ENCODE measurements around the gene CAPSL.

The CAPSL gene

GRCh38 chr5:35974570-35974969, 36.1 kb upstream of the CAPSL start:
- Histone ChIP-seq H3K4me1 (ENCODE audit: low read length) (no peaks in the 10 kb centered on the region), H3K27ac (ENCODE audit: low read length) (no peak overlapping the region), H2AFZ (ENCODE audit: low read length) (no peak overlapping the region), H3K9me3 (replicated peaks; ENCODE audit: insufficient read depth, low read length) (no peaks in the 10 kb centered on the region), H3K9me2 (replicated peaks; ENCODE audit: insufficient read depth, low read length) (no peaks in the 10 kb centered on the region), H3K27me3 (replicated peaks; ENCODE audit: insufficient read depth, low read length) (no peaks in the 10 kb centered on the region), H3K9ac (ENCODE audit: low read length) (no peak overlapping the region), H3F3A (ENCODE audit: insufficient read depth, low read length) (no peaks in the 10 kb centered on the region), H4K20me1 (ENCODE audit: insufficient read depth, low read length) (no peaks in the 10 kb centered on the region), H3K4me3 (ENCODE audit: low read length) (no peak overlapping the region), H3K79me2 (ENCODE audit: low read length) (no peaks in the 10 kb centered on the region), H3K36me3 (replicated peaks; ENCODE audit: insufficient read depth, low read length) (no peaks in the 10 kb centered on the region), H3K4me2 (ENCODE audit: low read depth, low read length) (no peak overlapping the region)
- no peak for DNase-seq
- TF ChIP-seq, protein P1, sequence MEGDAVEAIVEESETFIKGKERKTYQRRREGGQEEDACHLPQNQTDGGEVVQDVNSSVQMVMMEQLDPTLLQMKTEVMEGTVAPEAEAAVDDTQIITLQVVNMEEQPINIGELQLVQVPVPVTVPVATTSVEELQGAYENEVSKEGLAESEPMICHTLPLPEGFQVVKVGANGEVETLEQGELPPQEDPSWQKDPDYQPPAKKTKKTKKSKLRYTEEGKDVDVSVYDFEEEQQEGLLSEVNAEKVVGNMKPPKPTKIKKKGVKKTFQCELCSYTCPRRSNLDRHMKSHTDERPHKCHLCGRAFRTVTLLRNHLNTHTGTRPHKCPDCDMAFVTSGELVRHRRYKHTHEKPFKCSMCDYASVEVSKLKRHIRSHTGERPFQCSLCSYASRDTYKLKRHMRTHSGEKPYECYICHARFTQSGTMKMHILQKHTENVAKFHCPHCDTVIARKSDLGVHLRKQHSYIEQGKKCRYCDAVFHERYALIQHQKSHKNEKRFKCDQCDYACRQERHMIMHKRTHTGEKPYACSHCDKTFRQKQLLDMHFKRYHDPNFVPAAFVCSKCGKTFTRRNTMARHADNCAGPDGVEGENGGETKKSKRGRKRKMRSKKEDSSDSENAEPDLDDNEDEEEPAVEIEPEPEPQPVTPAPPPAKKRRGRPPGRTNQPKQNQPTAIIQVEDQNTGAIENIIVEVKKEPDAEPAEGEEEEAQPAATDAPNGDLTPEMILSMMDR (IDR thresholded peaks at IDR 0.05; ENCODE audit: low read length): no peak
- TF ChIP-seq EZH2 (optimal IDR thresholded peaks at IDR 0.05; ENCODE audit: low read depth, low read length) (no peak), EZH2phosphoT487 (IDR thresholded peaks at IDR 0.05; ENCODE audit: low read length) (no peak)

GRCh38 chr5:35971878-35972210, 33.4 kb upstream of the CAPSL start:
- H3K4me2 ChIP-seq (ENCODE audit: low read depth, low read length): no peak overlapping the region
- H3K36me3 ChIP-seq (replicated peaks; ENCODE audit: insufficient read depth, low read length): no peaks in the 10 kb centered on the region
- no peak overlapping the region for H3K9ac ChIP-seq (ENCODE audit: low read length)
- H3F3A ChIP-seq (ENCODE audit: insufficient read depth, low read length): no peaks in the 10 kb centered on the region
- no peaks in the 10 kb centered on the region for H4K20me1 ChIP-seq (ENCODE audit: insufficient read depth, low read length)
- no peaks in the 10 kb centered on the region for H3K9me2 ChIP-seq (replicated peaks; ENCODE audit: insufficient read depth, low read length)
- no peaks in the 10 kb centered on the region for H3K27me3 ChIP-seq (replicated peaks; ENCODE audit: insufficient read depth, low read length)
- no peak overlapping the region for H2AFZ ChIP-seq (ENCODE audit: low read length)
- H3K4me3 ChIP-seq (ENCODE audit: low read length): no peak overlapping the region
- no peaks in the 10 kb centered on the region for H3K9me3 ChIP-seq (replicated peaks; ENCODE audit: insufficient read depth, low read length)
- H3K79me2 ChIP-seq (ENCODE audit: low read length): no peaks in the 10 kb centered on the region
- H3K27ac ChIP-seq (ENCODE audit: low read length): no peak overlapping the region
- TF ChIP-seq EZH2 (optimal IDR thresholded peaks at IDR 0.05; ENCODE audit: low read depth, low read length) (no peak), EZH2phosphoT487 (IDR thresholded peaks at IDR 0.05; ENCODE audit: low read length) (no peak)
- TF ChIP-seq, protein P1 (IDR thresholded peaks at IDR 0.05; ENCODE audit: low read length): no peak
- no peaks in the 10 kb centered on the region for H3K4me1 ChIP-seq (ENCODE audit: low read length)
- DNase-seq: no peak

- H3K36me3 ChIP-seq (replicated peaks; ENCODE audit: insufficient read depth, low read length): no peaks in the 10 kb centered on the region
- no peak overlapping the region for H3K4me3 ChIP-seq (ENCODE audit: low read length)
- no peaks in the 10 kb centered on the region for H4K20me1 ChIP-seq (ENCODE audit: insufficient read depth, low read length)
These were observed 32.9 kb upstream of the CAPSL start for GRCh38 chr5:35971186-35971877.

More at GRCh38 chr5:35971186-35971877, 32.9 kb upstream of the CAPSL start:
- H3K79me2 ChIP-seq (ENCODE audit: low read length): no peaks in the 10 kb centered on the region
- H3K9me3 ChIP-seq (replicated peaks; ENCODE audit: insufficient read depth, low read length): no peaks in the 10 kb centered on the region
- H3F3A ChIP-seq (ENCODE audit: insufficient read depth, low read length): no peaks in the 10 kb centered on the region
- H3K9ac ChIP-seq (ENCODE audit: low read length): no peak overlapping the region
- TF ChIP-seq EZH2phosphoT487 (IDR thresholded peaks at IDR 0.05; ENCODE audit: low read length): no peak
- TF ChIP-seq, protein P1 (IDR thresholded peaks at IDR 0.05; ENCODE audit: low read length): no peak
- no peak for TF ChIP-seq EZH2 (optimal IDR thresholded peaks at IDR 0.05; ENCODE audit: low read depth, low read length)
- no peak overlapping the region for H3K27ac ChIP-seq (ENCODE audit: low read length)
- H3K4me1 ChIP-seq (ENCODE audit: low read length): no peaks in the 10 kb centered on the region
- no peak overlapping the region for H2AFZ ChIP-seq (ENCODE audit: low read length)
- no peaks in the 10 kb centered on the region for H3K9me2 ChIP-seq (replicated peaks; ENCODE audit: insufficient read depth, low read length)
- H3K4me2 ChIP-seq (ENCODE audit: low read depth, low read length): no peak overlapping the region
- DNase-seq: no peak
- no peaks in the 10 kb centered on the region for H3K27me3 ChIP-seq (replicated peaks; ENCODE audit: insufficient read depth, low read length)

Measured in MM.1S (cell line).